Stimulated activated naive CD4-positive, alpha-beta T cell treated with Interleukin-2 at 50 U/mL for 16 hours (primary cell): ENCODE data around the gene NALF2.
A peak's percentile ranks its signal among the peaks of the same experiment; 100 is the strongest.

Source experiments
- DNase-seq: peaks from one replicate; lab custom pipeline; 2025; lab: John Stamatoyannopoulos, UW

Gene NALF2

DNA sequence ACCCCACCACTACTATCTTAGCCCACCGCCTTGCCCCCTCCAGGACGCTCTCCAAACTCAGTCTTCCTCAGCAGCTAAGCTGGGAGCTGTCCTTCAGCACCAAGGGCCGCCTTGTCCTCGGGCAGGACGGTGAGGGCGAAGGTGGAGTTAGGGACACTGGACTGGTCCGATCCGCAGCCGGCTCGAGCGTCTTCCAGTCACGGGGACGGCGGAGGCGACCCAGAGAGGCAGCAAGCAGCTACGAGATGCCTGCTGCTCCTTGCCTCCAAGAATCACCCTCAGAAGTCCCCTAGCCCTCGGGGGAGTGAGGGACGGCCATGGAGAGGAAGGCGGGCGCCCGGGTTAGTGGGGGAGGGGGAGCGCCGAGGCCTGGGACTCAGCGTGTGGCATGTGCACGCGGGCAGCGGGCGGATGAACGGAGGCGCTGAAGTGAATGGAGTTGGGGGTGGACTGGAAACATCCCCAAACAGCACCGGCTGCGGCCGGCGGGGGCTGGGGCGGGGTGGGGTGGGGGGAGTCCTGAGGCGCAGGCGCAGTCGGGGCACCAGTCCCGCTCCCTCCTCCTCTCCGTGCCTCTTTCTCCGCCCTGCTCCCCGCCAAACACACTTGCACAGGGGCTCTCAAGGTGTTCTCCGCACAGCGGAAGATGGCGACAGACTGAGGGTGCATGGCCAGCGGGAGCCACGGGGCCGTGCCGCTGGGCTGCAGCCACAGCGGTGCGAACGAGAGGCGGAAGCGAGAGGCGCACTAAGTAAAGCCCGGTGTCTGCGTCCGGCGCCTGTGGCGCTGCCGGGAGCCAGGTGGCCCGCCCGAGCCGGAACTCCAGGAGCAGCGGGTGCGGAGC is at the start of gene NALF2:
Gene NALF2, plus strand, starts transcription at position 545 of the 844 bp plus-strand sequence. CDS start 957 bp downstream, outside the sequence.
- peak; percentile 20 for DNase-seq

DNA sequence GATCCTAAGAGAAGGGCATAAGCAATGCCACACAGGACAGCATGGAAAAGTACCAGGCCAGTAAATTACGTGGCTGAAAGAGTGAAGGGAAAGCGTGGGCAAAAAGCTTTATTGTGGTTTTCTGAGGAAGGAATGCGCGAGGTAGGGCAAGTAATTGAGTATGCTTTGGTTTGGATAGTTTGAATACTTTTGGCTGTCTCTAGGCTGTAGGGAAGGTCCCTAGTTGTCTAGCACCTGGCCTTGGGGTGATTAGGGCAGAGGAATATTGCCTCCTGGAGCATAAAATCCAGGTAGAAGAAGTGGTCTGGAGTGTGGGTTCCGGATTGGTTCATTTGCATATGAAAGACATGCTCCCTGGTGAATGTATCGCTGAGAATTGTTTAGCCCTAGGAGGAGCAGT is 46.4 kb upstream of the NALF2 start:
- no peak for DNase-seq

DNA sequence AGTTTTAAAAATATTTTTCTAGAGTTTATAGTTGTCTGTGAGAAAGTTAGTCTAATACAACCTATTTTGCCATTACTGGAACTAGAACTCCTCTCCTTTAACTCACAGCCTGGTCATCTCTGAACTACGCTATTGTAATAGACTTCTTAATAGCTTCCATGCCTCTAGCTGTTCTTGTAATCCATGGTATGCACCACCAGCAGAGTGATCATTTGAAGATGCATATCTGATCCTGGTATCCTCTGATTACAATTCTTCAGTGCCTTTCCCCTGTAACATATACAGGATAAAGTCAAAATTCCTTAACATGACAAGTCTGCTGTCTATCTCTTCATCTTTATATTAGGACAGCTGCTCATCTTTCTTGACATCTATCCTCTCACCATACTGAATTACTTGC is 37.6 kb upstream of the NALF2 start:
- no peak for DNase-seq

DNA sequence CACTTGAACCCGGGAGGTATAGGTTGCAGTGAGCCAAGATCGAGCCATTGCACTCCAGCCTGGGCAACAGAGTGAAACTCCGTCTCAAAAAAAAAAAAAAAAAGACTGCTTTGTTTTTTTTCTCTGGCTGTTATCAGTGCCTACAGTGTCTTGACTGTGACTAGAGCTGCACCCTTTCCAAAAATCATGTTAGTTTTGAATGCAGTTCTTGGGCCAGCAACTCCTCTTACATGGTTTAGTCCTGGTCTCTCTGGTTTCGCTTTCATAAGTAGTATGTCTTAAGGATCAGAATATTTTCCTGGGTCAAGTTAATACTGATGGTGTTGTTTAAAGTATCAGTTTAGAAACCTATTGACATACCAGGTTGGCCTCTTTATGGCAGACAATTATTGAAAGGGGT is 34.2 kb upstream of the NALF2 start:
- DNase-seq = no peak

DNA sequence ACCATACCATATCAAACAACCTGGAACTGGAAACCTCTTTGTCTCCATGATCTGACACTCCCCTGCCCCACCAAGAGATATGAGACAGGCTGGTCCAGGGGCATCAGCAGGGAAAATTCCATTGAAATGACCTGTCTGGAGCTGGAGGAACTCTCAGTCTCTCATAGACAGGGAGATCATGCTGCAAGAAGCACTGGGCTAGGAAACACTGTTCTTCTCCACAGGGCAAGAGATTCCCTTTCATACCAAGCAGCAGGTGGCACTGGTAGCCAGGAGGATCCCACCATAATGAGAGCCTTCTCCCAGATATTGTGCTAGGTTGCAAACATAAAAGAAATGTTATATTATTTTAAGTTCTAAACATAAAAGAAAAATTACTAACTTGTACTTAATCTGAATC is 14.5 kb upstream of the NALF2 start:
- no peak for DNase-seq

DNA sequence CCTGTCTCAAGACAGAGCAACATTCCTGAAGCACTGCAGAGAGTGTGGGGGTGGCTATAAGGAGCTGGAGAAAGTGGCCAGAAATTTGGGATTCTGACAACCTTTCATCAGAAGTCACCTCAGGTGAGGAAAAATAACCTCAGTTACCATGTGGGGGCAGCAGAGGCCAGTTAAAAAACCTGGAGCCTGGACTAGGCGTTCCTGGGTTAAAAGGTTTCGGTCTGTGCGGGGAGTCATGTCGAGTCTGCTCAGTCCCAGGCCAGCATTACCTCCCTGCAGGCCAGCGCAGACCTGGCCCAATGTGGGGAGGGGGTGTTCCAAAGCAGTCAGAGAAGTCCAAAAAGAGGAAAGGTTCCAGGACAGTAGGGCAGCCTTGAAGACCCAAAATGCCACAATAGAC is 10.9 kb upstream of the NALF2 start:
- DNase-seq = peak; percentile 9

DNA sequence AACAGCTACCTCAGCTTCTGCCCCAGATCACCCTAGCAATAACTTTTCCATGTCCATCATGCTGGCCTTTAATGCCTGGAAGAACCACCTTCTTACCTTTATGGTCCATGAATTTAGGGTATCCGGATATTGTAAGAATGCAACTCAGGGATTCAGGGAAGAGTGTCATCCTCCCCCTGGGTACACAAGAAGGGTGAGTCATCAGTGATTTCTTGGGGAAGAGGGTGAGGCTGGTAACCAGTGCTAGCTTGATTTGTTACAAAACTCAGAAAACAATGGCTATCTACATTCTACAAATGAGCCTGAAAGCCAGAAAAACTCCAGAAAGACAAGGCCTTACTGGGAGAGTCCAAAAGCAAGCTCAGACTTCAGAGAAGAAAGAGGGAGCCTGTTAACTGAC is 10.4 kb upstream of the NALF2 start:
- DNase-seq = no peak

DNA sequence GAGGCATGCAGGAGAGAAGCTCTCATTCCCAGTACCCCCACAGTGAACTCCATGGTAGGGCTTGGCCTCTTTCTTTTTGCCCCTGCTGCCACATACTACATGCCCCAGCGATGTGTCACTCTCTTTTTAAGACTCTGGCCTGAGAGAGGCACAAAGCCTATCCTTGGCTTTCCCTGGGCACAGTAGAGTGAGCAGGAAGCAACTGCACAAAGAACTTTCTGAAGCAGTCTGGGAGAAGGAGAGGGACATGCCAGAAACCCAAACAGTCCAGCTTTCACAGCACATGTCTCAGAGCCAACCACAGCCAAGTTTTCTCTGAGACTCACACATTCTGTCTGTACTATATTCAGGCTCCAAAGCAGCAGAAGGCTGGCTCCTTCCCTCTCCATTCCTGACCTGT is 7.9 kb upstream of the NALF2 start:
- no peak for DNase-seq

DNA sequence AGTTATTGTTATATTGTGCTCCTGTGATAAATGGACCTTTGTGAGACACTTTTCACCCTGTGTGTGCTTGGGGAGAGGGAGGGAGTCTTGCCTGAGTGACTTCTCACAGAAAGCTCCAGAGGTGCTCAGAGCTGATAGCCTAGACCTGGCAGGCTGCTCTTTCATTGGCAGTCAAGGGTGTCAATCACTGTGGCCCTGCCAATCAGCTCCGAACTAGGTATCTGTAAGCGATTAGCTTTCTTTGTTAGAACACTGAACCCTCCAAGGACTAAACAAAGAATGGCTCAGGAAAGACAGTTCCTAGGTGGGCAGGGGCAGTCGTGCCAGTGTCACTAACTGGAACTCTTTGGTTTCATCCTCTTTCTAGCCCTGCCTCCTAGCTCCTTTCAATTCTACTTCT is 2.7 kb upstream of the NALF2 start:
- DNase-seq = no peak

DNA sequence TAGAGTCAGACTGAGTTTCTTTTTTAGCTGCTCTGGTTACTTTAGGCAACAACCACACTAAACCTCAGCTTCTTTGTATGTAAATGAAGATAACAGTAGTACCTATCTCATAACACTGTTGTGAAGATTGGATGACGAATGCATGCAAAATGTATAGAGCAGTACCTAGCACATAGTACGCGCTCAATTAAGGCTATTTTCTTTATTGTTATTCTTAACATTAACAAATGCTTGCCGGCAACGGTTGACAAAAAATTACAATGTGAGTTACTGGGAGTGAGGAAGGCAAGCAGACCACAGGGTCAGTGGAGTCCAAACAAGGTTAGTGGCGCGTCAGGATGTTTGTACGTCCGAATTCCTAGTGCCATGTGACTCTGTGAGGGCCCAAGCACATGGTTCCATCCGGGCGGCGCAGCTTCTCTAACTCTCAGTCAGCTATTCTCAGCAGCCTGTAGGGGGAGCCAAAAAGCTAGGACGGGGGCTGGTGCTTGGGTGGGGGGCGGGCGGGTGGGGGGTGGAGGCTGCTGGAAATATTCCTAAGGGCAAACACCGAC is 821 bp upstream of the NALF2 start:
- no peak for DNase-seq

DNA sequence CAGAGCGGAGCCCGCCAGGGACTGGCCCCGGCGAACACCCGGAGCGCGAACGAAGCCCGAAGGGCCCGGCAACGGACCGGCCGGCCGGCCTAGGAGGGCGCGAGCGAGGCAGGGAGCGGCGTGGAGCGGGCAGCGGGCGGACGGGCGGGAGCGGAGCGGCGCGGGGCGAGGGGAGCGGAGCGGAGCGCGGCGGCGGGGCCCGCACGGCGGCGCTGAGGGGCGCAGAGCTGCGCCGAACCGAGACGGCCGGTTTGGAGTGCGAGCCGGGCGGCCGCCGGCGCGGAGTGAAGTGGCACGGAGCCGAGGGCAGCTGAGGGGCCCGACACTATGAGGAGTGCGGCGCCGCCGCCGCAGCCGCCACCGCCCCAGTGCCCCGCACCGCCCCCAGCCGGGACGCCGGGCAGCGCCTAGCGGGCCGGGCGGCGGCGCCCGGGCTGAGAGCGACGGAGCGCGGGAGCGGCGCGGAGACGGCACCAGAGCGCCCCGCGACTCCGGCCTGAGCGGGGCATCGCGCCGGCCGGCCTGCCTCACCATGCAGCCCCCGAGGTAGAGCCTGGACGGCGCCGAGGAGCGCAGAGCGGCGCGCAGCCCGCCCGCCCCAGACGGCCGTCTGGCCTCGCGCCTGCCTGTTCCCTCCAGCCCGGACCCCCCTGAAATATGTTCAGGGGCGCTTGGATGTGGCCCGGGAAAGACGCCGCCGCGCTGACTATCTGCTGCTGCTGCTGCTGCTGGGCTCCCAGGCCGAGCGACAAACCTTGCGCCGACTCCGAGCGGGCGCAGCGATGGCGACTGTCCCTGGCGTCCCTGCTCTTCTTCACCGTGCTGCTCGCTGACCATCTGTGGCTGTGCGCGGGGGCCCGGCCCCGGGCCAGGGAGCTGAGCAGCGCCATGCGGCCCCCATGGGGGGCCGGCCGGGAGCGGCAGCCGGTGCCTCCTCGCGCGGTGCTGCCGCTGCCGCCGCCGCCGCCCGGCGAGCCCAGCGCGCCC is 793 bp downstream of the NALF2 start:
- DNase-seq = no peak

DNA sequence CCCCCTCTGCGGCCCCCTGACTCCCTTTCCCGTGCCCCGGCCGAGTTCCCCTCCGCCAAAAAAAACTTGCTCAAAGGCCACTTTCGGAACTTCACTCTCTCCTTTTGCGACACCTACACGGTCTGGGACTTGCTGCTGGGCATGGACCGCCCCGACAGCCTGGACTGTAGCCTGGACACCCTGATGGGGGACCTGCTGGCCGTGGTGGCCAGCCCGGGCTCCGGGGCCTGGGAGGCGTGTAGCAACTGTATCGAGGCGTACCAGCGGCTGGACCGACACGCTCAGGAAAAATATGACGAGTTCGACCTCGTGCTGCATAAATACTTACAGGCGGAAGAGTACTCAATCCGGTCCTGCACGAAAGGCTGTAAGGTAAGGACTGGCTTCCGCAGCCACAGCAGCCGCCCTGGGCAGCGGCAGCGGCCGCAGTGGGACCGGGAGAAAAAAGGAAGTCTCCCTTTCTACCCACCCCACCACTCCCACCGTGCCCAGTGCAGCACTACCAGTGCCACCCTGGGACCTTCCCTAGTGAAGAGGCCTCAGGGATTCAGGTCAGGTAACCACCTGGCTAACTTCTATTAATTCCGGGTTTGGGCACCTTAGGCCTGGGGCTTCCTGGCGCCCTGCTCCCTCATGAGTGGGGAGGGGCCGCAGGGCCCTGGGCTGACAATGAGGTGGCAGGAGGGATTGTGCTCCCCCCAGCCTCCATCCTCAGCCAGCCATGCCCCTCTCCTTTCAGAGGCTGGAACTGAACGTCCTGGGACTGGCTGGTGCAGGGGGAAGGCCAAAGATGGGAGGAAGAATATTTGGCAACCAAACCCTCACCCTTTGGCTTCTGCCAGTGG is 1.9 kb downstream of the NALF2 start:
- DNase-seq = no peak

DNA sequence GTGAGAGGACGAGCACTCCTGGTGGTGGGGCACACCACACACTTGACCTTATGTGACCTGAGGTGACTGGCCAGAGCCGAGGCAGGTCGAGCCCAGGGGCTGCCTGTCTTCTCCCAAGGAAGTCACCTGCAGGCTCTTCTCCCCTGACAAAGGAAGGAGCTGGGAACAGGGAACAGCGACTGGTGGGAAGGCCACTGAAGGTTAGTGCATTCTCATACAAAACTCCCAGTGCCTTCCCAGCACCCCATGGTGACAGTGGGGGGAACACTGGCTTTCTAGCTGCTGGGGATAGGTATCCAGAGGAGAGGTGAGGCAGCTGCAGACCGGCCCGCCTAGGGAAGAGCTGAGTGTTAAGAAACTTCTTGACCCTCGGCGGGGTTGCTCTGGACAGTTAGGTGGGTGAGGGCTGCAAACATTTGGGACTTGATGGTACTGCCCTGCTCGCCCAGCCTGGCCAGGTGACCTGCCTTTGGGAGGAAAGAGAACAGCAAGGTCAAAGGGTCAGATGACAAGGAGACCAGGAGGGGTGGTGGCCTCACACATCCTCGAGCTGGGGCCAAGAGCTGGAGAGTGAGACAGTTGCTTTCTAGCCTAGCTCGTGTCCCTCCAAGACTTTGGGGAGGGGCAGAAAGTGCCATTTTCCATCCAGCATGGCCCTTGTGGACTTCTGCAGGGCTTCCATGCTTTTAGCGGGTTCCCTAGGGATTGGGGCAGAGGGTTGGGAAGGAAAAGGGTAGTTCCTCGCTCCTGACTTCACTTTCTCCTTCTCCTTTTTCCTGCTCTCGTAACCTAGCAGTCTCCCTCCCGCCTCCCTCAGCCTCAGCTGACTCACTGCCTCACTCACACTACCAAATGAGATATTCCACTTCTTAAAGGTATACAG is 2.7 kb downstream of the NALF2 start:
- DNase-seq = no peak

DNA sequence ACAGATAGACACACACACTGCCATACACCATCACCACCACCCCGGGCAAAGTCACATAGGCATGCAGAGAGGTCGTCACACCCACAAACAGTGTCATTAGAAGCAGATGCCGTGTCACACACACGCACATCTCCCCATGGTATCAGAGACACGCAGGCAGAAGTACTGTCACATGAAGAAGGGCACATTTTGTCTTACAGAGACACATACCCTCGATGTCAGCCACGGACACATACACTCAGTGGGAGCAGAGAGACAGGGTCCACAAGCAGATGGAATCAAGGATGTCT is 3.3 kb downstream of the NALF2 start:
- DNase-seq = no peak

DNA sequence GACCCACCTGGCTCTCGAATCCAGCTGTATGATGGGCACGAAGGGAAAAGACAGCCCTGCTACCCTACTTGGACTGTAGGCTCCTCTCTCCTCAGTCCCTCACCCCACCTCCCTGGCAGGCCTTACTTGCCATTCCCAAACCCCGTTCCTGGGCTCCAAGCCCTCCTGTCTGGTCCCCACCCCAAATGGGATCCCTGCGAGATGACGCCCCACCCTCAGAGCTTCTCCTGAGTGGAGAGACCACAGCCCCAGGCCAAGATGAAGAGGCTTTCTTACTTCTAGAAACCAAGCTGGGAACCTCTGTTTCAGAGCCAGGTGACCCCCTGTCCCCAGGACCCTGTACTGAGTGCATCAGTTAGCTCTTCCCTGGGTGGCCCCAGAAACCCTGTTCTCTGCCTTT is 4.5 kb downstream of the NALF2 start:
- DNase-seq = no peak

DNA sequence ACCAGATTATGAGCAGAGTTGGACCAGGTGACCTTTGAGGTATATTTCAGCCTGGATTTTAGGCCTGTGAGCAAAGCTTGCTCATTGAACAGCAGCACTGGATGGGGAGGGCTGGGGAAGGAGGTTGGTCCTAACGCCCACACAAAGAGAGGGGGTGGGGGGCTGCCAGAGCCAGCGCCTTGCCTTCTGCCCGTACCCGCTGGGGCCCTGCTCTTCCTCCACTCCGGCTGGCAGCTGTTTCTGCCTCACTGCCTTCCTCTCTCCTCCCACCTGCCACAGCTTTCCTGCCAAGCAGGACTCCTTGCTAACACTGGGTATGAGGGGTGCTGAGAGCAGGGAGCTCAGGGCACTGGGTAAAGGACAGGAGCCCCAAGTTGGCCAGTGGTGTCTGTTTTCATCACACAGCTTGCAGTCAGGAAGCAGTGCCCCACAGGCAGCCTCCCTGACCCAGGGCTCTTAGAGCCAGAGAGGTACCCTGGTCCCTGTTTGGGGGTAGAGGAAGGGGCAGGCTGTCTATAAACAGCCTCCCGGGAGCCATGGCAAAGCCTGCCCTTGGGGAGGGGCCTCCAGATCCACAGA is 6.1 kb downstream of the NALF2 start:
- DNase-seq = no peak

DNA sequence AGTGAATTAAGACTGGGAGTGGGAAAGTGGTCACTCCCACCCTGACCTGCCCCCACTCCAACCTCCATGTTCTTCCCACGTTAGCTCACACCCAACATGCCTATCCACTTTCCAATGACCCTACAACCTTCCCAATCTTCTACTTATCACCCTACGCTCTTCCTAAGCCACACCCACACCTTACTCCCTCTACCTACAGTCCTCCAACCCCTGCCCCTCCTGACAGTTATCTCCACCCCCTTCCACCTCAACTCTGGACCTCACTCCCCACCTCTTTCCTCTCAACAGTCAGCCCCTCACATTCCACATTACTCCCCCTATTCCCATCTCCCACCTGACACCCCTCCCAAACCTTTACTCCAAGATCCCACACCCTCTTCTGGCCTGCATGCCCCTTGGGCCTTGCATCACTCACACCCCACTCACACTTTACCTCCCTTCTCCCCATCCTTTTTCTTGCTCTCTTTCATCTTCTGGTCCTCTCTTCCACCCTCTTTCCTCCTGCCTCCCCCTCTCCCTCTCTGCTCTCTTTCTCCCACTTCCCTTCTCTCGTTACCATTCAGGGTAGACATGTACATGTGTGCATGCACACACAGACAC is 6.9 kb downstream of the NALF2 start:
- no peak for DNase-seq

DNA sequence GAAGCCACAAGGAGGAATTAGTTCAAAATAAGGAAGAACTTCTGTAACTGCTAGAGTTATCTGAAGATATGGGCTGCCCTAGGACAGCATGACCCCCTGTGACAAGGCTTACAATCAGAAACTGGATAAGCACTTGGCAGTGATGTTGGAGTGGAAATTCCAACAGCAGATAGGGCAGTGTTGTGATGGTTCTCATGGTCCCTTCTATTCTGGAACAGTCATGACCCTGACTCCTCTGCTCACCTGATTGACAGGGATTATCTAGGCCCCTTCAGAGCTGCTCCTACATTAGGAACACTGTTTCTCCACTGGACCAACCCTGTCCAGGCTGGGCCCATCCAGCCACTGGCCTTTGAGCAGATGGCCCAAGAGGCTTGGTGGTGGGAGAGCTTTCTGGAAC is 17.9 kb downstream of the NALF2 start:
- DNase-seq = no peak

DNA sequence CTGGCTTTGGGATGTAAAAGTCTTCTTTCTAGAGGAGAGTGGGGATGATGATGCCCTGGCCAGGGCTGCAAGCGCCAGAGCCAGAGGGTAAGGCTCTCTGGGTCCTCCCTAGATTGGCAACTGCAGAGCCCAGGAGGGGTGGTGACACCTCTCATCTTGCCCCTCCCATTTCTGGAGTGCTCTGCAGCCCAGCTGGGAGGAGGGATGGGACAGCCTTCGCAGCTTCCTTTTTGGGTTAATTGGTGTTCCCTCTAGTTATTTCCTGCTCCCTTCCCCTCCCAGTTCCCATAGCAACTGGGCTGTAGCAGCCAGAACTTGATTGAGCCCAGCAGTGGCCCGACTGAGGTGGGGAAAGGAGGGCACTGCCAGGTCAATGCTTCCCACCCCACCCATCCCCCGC is 19.2 kb downstream of the NALF2 start:
- no peak for DNase-seq

DNA sequence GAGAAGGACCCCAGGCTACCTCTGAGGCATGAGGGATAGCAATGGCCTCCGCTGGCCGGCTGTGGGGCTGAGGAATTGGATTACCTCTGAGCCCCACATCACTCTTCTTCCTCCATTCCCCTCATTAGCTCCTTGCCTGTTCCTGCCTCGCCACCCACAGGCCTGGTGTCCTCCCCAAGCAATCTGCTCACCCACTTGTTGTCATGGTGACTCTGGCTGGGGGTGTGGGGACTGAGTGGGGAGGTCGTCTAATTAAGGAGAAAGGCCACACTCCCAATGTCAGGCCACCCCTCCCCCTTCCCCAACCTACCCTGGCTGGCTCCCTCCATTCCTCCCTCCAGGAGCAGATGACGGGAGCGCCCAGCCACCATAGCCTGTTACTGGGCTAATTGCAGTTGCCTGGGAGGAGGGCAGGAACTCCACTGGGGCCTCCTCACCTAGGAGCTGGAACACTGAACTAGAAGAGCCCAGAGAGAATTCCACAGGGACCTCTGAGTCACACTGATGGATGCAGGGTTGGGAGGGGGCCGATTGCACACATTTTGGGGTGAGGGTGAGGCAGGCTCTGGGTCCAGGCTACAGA is 20.7 kb downstream of the NALF2 start:
- DNase-seq = no peak
